ENCODE results near the gene GRM4.

DNA sequence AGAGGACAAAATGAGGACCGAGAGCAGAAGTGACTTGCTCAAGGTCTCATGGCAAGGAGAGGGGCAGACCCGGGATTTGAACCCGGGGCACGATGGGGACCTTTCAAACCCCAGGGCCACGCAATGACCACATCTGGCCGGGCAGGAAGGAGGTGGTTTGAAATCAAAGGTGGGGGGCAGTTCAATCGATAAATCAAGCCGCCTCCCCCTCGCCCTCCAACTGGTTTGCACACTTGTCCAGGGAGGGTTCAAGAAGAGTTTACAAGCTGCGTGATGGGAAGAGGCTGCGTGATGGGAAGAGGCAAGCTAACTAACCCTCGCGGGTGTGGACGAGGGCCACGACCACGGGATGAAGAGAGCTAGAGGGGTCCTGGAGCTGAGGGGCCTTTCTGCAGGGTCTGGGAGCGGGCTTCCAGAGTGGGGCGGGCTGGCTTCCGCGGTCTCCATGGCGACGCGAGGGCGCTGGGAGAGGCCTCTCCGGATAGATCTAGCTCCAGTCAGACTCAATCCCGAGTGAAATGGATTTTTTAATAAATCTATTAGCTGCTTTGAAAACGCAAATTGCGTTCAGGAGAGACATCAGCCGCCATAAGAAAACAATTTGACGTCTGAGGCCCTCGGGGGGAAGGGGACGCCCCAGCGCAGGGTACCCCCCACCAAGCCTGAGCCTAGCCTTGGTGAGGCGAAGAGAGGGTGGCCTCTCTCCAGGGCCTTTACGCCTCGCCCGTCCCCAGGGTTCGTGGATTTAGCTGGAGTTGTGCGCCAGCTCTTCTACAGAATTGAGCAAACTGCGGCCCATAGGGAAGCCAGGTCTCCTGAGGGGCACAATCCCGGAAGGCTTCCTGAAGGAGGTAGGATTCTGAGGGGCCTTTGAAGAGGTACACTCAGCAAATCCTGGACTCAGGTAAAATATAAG is 143.9 kb downstream of the GRM4 start:
- TF ChIP-seq CTCF (IDR thresholded peaks at IDR 0.05; ENCODE audit: low read length) (no peak), EZH2 (optimal IDR thresholded peaks at IDR 0.05; ENCODE audit: low read depth, low read length) (no peak), EZH2phosphoT487 (IDR thresholded peaks at IDR 0.05; ENCODE audit: low read length) (no peak)
